HG02970 (cell line): ENCODE measurements around the gene SYT14.
"Not testable (repeated sequence)": the region's sequence is repeated elsewhere in the genome, so short reads cannot be mapped to it uniquely, and the experiment has no call there.

Experiments used
- ATAC-seq: cut with Tn5 transposase; IDR thresholded peaks from one replicate; pipeline ENCODE4 v1.9.1; 2021; ENCODE audit warnings: mild to moderate bottlenecking, moderate library complexity, moderate number of reproducible peaks; ENCODE audit not compliant: unreplicated experiment, low FRiP score

The SYT14 gene

GRCh38 chr1:210098356-210098755, 160.3 kb downstream of the SYT14 start:
- ATAC-seq = no peak

GRCh38 chr1:210099921-210100320, 161.9 kb downstream of the SYT14 start:
- no peak for ATAC-seq

GRCh38 chr1:210104103-210104502, 166.1 kb downstream of the SYT14 start:
- ATAC-seq = no peak

GRCh38 chr1:210112906-210113305, 174.9 kb downstream of the SYT14 start:
- ATAC-seq = not testable (repeated sequence)

GRCh38 chr1:210117198-210117597, 179.2 kb downstream of the SYT14 start:
- ATAC-seq = no peak

- ATAC-seq = no peak
Measured at GRCh38 chr1:210117681-210118170, 179.7 kb downstream of the SYT14 start.

GRCh38 chr1:210123383-210123782, 185.4 kb downstream of the SYT14 start:
- no peak for ATAC-seq

GRCh38 chr1:210123924-210124589, 186.0 kb downstream of the SYT14 start:
- ATAC-seq = no peak

- ATAC-seq = no peak
Measured at GRCh38 chr1:210124736-210125135, 186.7 kb downstream of the SYT14 start.

- ATAC-seq = no peak
Measured at GRCh38 chr1:210125143-210125542, 187.1 kb downstream of the SYT14 start.

GRCh38 chr1:210129092-210129491, 191.1 kb downstream of the SYT14 start:
- no peak for ATAC-seq

GRCh38 chr1:210129759-210130158, 191.7 kb downstream of the SYT14 start:
- ATAC-seq = no peak

GRCh38 chr1:210132582-210132981, 194.6 kb downstream of the SYT14 start:
- ATAC-seq = no peak

GRCh38 chr1:210143465-210144062, 205.5 kb downstream of the SYT14 start:
- ATAC-seq = no peak

GRCh38 chr1:210144736-210145135, 206.7 kb downstream of the SYT14 start:
- no peak for ATAC-seq

GRCh38 chr1:210151052-210151672, 213.1 kb downstream of the SYT14 start:
- no peak for ATAC-seq

- no peak for ATAC-seq
Measured at GRCh38 chr1:210159211-210159610, 221.2 kb downstream of the SYT14 start.

GRCh38 chr1:210170220-210170619, 232.2 kb downstream of the SYT14 start:
- ATAC-seq = no peak

GRCh38 chr1:210174133-210174532, 236.1 kb downstream of the SYT14 start:
- no peak for ATAC-seq

GRCh38 chr1:210185063-210185462, 247.0 kb downstream of the SYT14 start:
- ATAC-seq = no peak

- not testable (repeated sequence) for ATAC-seq
Measured at GRCh38 chr1:210187849-210188606, 250.0 kb downstream of the SYT14 start.
